Spleen (tissue), 11 donors: ENCODE data around the gene LINC01488. TPM values are rescaled to one million over a fixed set of nuclear protein-coding genes. Genes with fewer than 3 reads are reported as not detected.

Experiments used
- DNase-seq: peaks from one replicate; pipeline ENCODE4 v3.0.0-alpha.2; 2020
- H3K27ac ChIP-seq, 8 donors: fragments of 200-600 bp; sonication (generic) in 7 of 8; 1 replicate in 4 of 8; 2 replicates in 4 of 8; pipeline versions ENCODE4 v1.5.0 to v1.8.0; 2016 to 2021; ENCODE audit warnings: inconsistent platforms in 4 of 8, mild to moderate bottlenecking in 4 of 8, moderate library complexity in 1 of 8
- H3K27me3 ChIP-seq, 7 donors: fragments of 200-600 bp; sonication (generic) in 6 of 7; replicated peaks in 1 of 7; 1 replicate in 4 of 7; 2 replicates in 3 of 7; pipeline versions ENCODE4 v1.5.0 to v1.8.0; 2016 to 2021; ENCODE audit warnings: inconsistent platforms in 3 of 7, mild to moderate bottlenecking in 1 of 7
- H3K36me3 ChIP-seq, 6 donors: fragments of 200-600 bp; sonication (generic) in 5 of 6; 1 replicate in 4 of 6; 2 replicates in 2 of 6; pipeline versions ENCODE4 v1.5.0 to v1.8.0; 2016 to 2021; ENCODE audit warnings: inconsistent platforms in 2 of 6
- H3K4me1 ChIP-seq, 6 donors: fragments of 200-600 bp; sonication (generic) in 5 of 6; 1 replicate in 3 of 6; 2 replicates in 3 of 6; pipeline versions ENCODE4 v1.5.0 to v1.8.0; 2016 to 2021; ENCODE audit warnings: inconsistent platforms in 3 of 6
- H3K4me3 ChIP-seq, 8 donors: fragments of 200-600 bp; sonication (generic) in 7 of 8; 1 replicate in 4 of 8; 2 replicates in 4 of 8; pipeline versions ENCODE4 v1.5.0 to v1.8.0; 2016 to 2021; ENCODE audit warnings: inconsistent platforms in 4 of 8, mild to moderate bottlenecking in 4 of 8, moderate library complexity in 2 of 8
- H3K9me3 ChIP-seq, 8 donors: fragments of 200-600 bp; sonication (generic) in 7 of 8; 1 replicate in 4 of 8; 2 replicates in 4 of 8; pipeline versions ENCODE4 v1.5.0 to v1.8.0; 2016 to 2021; ENCODE audit warnings: inconsistent platforms in 4 of 8
- POLR2A ChIP-seq, 3 donors: fragments of 450-650 bp; IDR thresholded peaks; one replicate each; pipeline ENCODE4 v1.5.1; 2017; ENCODE audit warnings: antibody characterized with exemption in 3 of 3, mild to moderate bottlenecking in 1 of 3
- POLR2AphosphoS5 ChIP-seq, 3 donors: sonication (generic); formaldehyde crosslinking; IDR thresholded peaks; one replicate each; pipeline ENCODE4 v1.5.1; 2017; ENCODE audit warnings: antibody characterized with exemption in 3 of 3
- WGBS, 5 donors: extraction: QIAGEN DNeasy Blood & Tissue Kit in 3 of 5; methylation state at CpG; one replicate each; pipeline versions ENCODE4 v1.1.5 to v1.1.7; 2013 to 2018; 5-methylcytosine and 5-hydroxymethylcytosine counted together
- intact Hi-C: fragments of 100-400 bp; cut with DNase I; formaldehyde crosslinking; loops from one replicate; pipeline ENCODE4 v1.15.0; 2023; ENCODE audit warnings: low total_unique reads
- polyA plus RNA-seq, 3 donors: library from polyadenylated mRNA; stranded (reverse); fragments of 200-250 nt; gene quantifications; one replicate each; pipeline ENCODE4 v1.2.1, GENCODE V29; 2013
- total RNA-seq, 7 donors: library from RNA; depleted of rRNA in 3 of 7; stranded (reverse); fragments of >200 nt in 3 of 7; fragmentation: NEBNext Ultra II Directional in 4 of 7; extraction: Animal tissue kit (Norgen Biotek cat#: 25700) in 4 of 7; gene quantifications; one replicate each; pipeline versions ENCODE4 v1.1.0 to v1.2.1, GENCODE V29; 2016 to 2021
- TF ChIP-seq, protein P1 (sequence below), 11 experiments: fragments of 200-600 bp in 7 of 11; fragments of 450-650 bp in 4 of 11; sonication (generic) in 4 of 11; IDR thresholded peaks in 8 of 11; conservative IDR thresholded peaks in 3 of 11; 1 replicate in 7 of 11; 2 replicates in 4 of 11; pipeline versions ENCODE4 v1.4.0 to v1.8.0; 2016 to 2021; ENCODE audit warnings: antibody characterized with exemption in 11 of 11, inconsistent platforms in 4 of 11, mild to moderate bottlenecking in 1 of 11
- donor health status: healthy with polysubstance abuse.
- donor health status: DM: no; HTN: no; CAD: no; lungs with moderate emphysema.
- donor health status: DM: no; HTN: no; CAD: no.
- donor health status: Bipolar disorder and iron deficiency.
- donor health status: healthy.
- donor health status: DM: no; HTN: no; CAD: no.
- donor health status: DM: yes; HTN: yes; CAD: no.

The LINC01488 gene
- total and polyA plus RNA-seq, 10 donors: not detected

GRCh38 chr11:69499186-69499917, 17.9 kb downstream of the LINC01488 start:
- intact Hi-C loops: no loop called here
- Histone ChIP-seq H3K27ac (no peak overlapping the region), H3K4me3 (no peak overlapping the region), H3K36me3 (no peaks in the 10 kb centered on the region), H3K4me1 (peaks cover 0 to 23% (median 3%) of the 10 kb centered on the region in 6 donors), H3K27me3 (peaks cover 0 to 8% (median 0%) of the 10 kb centered on the region in 7 donors), H3K9me3 (no peaks in the 10 kb centered on the region)
- TF ChIP-seq, protein P1, sequence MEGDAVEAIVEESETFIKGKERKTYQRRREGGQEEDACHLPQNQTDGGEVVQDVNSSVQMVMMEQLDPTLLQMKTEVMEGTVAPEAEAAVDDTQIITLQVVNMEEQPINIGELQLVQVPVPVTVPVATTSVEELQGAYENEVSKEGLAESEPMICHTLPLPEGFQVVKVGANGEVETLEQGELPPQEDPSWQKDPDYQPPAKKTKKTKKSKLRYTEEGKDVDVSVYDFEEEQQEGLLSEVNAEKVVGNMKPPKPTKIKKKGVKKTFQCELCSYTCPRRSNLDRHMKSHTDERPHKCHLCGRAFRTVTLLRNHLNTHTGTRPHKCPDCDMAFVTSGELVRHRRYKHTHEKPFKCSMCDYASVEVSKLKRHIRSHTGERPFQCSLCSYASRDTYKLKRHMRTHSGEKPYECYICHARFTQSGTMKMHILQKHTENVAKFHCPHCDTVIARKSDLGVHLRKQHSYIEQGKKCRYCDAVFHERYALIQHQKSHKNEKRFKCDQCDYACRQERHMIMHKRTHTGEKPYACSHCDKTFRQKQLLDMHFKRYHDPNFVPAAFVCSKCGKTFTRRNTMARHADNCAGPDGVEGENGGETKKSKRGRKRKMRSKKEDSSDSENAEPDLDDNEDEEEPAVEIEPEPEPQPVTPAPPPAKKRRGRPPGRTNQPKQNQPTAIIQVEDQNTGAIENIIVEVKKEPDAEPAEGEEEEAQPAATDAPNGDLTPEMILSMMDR (IDR thresholded peaks at IDR 0.05 in 8 of 11, conservative IDR thresholded peaks at IDR 0.05 in 3 of 11): no peak
- TF ChIP-seq POLR2AphosphoS5 (IDR thresholded peaks at IDR 0.05): no peak
- TF ChIP-seq POLR2A (IDR thresholded peaks at IDR 0.05): no peak
- peak; percentile 48 for DNase-seq
- 44 to 69% (median 57%) methylated on average over 11 to 13 of the region's 13 CpGs for WGBS, 5 donors

- Histone ChIP-seq H3K9me3 (no peaks in the 10 kb centered on the region), H3K27ac (no peak overlapping the region), H3K4me1 (peaks cover 0 to 17% (median 3%) of the 10 kb centered on the region in 6 donors), H3K36me3 (no peaks in the 10 kb centered on the region), H3K4me3 (no peak overlapping the region), H3K27me3 (peaks cover 0 to 8% (median 0%) of the 10 kb centered on the region in 7 donors)
- DNase-seq: peak; percentile 57
- intact Hi-C loops: no loop called here
- WGBS, 5 donors: 80 to 93% (median 89%) methylated on average over 5 to 10 of the region's 10 CpGs
- TF ChIP-seq POLR2A (IDR thresholded peaks at IDR 0.05) (no peak), POLR2AphosphoS5 (IDR thresholded peaks at IDR 0.05) (no peak)
- TF ChIP-seq, protein P1 (IDR thresholded peaks at IDR 0.05 in 8 of 11, conservative IDR thresholded peaks at IDR 0.05 in 3 of 11): no peak
These were observed 18.4 kb downstream of the LINC01488 start for GRCh38 chr11:69499918-69500284.

DNA sequence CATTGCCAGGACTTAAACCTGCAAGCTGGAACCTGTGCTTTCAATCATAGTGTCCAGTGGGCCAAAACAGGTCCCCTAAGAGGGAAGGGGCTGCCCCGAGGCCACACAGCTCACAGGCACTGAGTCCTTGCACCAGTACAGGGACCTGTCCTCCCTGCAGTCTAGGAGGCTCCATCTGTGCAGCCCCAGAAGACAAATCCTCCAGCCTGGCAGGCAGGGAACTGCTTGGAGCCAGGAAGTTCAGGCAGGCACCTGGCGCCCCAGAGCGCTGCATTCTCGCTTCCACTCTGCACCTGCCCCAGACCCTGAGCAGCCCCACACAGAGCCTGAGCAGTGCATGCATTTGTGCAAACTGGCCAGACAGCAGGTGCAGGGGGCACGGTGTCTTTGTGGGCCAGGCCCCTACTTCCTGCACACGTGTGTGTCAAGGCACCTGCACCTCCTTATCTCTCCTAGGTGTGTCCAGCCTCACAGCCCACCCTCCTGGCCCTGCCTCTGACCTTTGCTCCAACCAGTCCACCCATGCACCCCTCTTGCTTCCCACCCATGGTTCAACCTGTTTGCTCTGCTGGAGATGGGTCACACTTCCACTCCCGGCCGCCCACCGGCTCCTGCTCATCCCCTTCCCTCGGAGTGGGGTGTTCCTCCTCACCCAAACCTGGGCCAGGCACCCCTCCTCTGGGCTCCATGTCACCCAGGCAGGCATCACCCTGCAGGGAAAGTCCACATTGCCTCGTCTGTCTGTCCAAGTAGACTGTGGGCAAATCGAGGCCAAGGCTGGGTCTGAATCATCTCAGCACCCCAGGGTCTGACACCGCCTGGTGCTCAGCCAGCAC, 19.0 kb downstream of the LINC01488 start:
- Histone ChIP-seq H3K36me3 (no peaks in the 10 kb centered on the region), H3K4me3 (no peak overlapping the region), H3K27me3 (peaks cover 0 to 8% (median 0%) of the 10 kb centered on the region in 7 donors), H3K4me1 (peaks cover 0 to 15% (median 3%) of the 10 kb centered on the region in 6 donors), H3K27ac (no peak overlapping the region), H3K9me3 (no peaks in the 10 kb centered on the region)
- WGBS, 5 donors: 71 to 89% (median 78%) methylated on average over 12 to 13 of the region's 13 CpGs
- intact Hi-C loops: no loop called here
- TF ChIP-seq POLR2A (IDR thresholded peaks at IDR 0.05) (no peak), POLR2AphosphoS5 (IDR thresholded peaks at IDR 0.05) (no peak)
- TF ChIP-seq, protein P1 (IDR thresholded peaks at IDR 0.05 in 8 of 11, conservative IDR thresholded peaks at IDR 0.05 in 3 of 11): no peak
- peak; percentile 47 for DNase-seq

DNA sequence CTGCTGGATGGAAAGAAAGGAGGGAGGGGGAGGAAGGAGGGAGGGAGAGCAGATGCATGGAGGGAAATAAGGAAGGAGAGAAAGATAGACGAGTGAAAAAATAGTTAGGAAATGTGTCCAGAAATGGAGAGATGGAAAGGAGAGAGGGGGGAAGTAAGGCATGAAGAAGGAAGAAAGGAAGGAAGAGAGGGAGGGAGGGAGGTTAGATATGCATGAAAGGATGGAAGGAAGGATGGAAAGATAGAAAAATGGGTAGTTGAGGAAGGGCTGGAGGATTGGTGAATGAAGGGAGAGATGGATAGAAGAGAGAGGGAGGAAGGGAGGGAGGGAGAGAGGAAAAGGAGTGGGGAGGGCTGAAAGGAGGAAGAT, 19.6 kb downstream of the LINC01488 start:
- intact Hi-C loops: no loop called here
- Histone ChIP-seq H3K4me1 (peaks cover 0 to 15% (median 3%) of the 10 kb centered on the region in 6 donors), H3K27ac (no peak overlapping the region), H3K9me3 (peaks cover 0 to 2% (median 0%) of the 10 kb centered on the region in 8 donors), H3K27me3 (peaks cover 0 to 8% (median 0%) of the 10 kb centered on the region in 7 donors), H3K4me3 (no peak overlapping the region), H3K36me3 (no peaks in the 10 kb centered on the region)
- TF ChIP-seq, protein P1 (IDR thresholded peaks at IDR 0.05 in 8 of 11, conservative IDR thresholded peaks at IDR 0.05 in 3 of 11): no peak
- TF ChIP-seq POLR2A (IDR thresholded peaks at IDR 0.05): no peak
- TF ChIP-seq POLR2AphosphoS5 (IDR thresholded peaks at IDR 0.05): no peak
- no peak for DNase-seq
- 59 to 81% (median 63%) methylated on average over 1 of the region's 1 CpG for WGBS, 5 donors
